22Rv1 (cell line): ENCODE measurements around the gene MT4.
A peak's percentile ranks its signal among the peaks of the same experiment; 100 is the strongest.

Experiments used
- H3K27ac ChIP-seq: fragments of 450-650 bp; 2 replicates; pipeline ENCODE4 v1.5.1; 2017
- ZFX ChIP-seq: fragments of 450-650 bp; IDR thresholded peaks from 2 replicates; pipeline ENCODE4 v1.6.1; 2017; ENCODE audit warnings: antibody characterized with exemption, borderline replicate concordance
- TF ChIP-seq, protein P1 (sequence below): fragments of 450-650 bp; IDR thresholded peaks from 2 replicates; pipeline ENCODE4 v1.5.1; 2017; ENCODE audit warnings: mild to moderate bottlenecking

MT4 gene

DNA sequence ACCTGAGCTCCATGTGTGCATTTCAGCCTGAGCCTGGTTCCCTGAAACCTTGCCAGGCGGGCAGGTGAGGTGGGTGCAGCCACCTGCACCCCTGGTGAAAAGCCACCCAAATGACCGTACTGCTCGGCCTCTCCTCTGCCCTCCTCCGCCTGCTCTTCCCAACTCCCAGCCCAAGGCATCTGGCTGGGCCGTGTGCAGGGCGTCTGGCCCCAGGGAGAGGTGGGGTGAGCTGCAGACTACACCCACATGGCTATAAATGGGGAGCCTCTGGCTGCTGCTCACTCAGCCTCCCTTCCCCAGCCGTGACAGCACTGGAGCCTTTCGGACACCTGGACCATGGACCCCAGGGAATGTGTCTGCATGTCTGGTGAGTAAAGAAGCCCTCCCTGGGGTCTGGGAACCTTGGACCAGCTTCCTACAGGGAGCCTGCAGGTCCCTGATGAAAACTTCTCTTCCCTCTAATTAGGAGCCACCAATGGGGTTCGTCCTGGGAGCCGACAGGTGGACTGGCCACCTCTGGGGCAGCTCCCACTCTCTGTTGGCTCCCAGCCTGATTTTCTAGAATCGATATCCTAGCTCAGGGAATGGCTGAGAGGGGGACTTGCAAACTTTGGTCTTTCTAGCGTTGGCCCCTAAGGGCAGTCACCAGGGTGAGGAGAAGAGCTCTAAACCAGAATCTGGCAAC is at the start of gene MT4:
MT4 (plus strand) TSS at position 281 of the 685 bp plus-strand sequence; CDS start at position 337, 56 bp downstream.
- TF ChIP-seq, protein P1, sequence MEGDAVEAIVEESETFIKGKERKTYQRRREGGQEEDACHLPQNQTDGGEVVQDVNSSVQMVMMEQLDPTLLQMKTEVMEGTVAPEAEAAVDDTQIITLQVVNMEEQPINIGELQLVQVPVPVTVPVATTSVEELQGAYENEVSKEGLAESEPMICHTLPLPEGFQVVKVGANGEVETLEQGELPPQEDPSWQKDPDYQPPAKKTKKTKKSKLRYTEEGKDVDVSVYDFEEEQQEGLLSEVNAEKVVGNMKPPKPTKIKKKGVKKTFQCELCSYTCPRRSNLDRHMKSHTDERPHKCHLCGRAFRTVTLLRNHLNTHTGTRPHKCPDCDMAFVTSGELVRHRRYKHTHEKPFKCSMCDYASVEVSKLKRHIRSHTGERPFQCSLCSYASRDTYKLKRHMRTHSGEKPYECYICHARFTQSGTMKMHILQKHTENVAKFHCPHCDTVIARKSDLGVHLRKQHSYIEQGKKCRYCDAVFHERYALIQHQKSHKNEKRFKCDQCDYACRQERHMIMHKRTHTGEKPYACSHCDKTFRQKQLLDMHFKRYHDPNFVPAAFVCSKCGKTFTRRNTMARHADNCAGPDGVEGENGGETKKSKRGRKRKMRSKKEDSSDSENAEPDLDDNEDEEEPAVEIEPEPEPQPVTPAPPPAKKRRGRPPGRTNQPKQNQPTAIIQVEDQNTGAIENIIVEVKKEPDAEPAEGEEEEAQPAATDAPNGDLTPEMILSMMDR: no peak
- no peak for TF ChIP-seq ZFX
- H3K27ac ChIP-seq: no peak within 1 kb of the TSS

DNA sequence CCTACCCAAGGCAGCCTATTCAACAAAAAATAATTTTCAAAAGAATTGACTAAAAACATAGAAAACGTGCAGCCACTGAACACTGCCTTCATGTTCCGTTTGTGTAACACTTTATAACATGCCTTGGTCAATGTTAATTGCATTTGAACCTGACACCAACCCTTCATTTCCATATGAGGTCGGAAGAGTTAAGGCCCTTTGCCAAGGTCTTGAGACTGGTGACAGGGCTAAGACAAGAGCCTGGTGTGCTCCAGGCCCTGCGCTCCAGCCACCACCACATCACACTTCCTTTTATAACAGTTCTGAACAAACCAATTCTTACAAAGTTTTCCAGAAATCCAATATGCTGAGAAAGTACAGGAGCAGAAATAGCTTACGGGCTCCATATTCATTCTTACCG is 49.2 kb upstream of the MT4 start:
- H3K27ac ChIP-seq: no peak overlapping the region
- TF ChIP-seq ZFX: no peak
- TF ChIP-seq, protein P1: no peak

DNA sequence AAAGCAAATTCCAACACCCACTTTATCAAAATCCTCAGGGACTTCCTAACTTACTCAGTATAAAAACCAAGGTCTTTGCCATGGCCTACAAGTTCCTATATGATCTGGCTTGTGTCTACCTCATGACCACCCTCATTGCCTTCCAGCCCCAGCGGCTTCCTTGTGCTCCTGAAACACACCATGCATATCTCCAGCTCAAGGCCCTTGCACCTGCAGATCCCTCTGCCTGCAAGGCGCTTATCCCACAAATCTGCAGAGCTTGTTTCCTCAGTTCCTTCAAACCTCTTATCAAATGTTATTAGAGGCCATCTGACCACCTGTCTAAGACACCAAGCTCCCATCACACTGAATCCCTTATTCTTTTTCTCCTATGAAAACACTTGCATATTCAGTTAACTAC is 47.7 kb upstream of the MT4 start:
- no peak overlapping the region for H3K27ac ChIP-seq
- TF ChIP-seq, protein P1: no peak
- TF ChIP-seq ZFX: no peak

DNA sequence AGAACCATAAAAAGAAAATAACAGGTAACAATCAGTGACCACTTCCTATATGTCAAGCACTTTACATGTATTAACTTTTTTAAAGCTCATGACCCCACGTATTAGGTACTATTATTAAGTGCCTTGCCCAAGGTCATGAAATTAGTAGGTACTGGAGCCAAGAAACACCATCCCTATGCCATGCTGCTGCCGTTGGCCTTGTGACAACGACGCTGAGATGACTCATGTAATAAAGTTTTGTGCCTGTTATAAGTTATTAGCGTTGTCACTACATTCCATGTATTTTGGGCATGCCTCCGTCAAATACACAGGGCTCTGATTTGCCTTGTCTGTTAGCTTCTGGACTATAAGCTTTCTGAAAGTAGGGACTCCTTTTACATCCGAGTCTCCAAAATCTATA is 46.4 kb upstream of the MT4 start:
- no peak overlapping the region for H3K27ac ChIP-seq
- TF ChIP-seq, protein P1: no peak
- no peak for TF ChIP-seq ZFX

DNA sequence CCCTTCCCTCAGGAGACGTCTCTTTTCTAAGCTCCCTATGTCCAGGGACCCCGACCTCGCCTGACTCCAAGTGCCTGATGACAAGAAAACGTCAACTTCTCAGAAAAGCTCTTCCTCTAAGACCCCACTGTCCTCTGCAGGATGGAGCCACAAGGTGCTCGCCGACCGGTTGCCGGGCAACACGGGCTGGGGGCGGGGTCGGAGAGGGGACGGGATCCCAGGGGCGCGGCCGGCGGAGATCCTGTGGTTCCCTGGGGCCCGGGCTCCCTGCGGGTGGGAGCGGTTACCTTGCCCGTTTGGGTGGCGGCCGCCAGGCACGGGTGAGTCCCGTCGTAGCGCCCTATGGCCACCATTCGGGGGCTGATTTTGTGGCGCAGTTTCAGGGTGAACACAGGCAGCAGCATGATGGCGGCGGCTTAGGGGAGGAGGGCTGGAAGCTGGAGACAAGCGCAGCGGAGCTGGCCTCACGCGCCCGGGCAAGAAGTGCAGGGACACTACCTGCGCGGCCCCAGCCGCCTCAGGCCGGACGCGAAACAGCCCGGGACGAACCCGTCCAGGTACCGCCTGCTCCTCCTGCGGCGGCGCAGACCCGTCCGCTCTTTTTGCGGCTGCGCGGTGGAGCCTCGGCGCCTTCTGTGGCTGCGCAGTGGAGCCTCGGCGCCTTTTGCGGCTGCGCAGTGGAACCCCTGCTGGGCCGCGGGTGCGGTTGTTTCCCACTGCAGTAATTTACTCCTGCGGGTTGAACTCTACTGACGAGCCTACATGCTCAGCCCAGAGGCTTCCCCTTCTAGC is 45.2 kb upstream of the MT4 start, which contains the start of gene BBS2:
BBS2 (minus strand) TSS at position 566 of the 792 bp plus-strand sequence; CDS start at position 404, 162 bp downstream.
- TF ChIP-seq ZFX: no peak
- TF ChIP-seq, protein P1: 0 out of 2 replicates have a peak, but pooled peaks have one; percentile 2
- H3K27ac ChIP-seq: peak within 1 kb of the TSS; percentile 80

DNA sequence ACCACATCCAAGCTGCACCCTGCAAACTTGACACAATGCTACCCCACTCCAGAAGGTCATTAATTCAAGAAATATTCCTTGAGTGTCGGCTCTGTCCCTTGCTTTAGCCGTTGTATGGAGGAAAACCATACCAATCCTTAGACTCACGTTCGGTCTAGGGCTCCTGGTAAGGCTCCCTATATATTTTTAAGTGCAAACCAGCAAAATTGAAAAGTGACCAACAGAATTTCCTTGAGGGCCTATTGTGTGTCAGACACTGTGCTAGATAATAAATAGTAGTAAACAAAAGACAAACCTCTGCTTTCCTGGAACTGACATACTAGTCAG is 44.7 kb upstream of the MT4 start:
- TF ChIP-seq ZFX: no peak
- TF ChIP-seq, protein P1: no peak
- peak overlapping the region; percentile 80 for H3K27ac ChIP-seq

DNA sequence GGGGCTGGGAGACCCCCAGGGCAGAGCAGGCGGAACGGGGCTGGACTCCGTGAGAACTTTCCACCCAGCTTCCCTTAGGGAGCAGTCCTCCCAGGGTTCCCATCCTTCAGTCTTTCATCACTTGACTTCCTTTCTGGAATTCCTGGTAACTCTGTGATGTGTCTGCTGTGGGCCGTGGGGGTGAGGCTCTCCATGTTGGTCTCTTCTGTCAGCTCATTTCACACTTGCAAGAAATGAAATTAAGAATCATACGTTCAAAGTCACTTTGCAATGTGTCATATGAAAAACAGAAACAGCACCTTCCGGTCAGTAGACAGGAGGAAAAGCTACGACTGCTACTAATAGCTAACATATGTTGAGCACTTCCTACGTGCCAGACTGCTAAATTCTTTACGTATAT is 39.6 kb upstream of the MT4 start:
- no peak for TF ChIP-seq ZFX
- TF ChIP-seq, protein P1: no peak
- no peak overlapping the region for H3K27ac ChIP-seq
